Gastrocnemius medialis (tissue), 4 donors: ENCODE results near the gene SH3BGRL2.

ENCODE experiments used
- POLR2A ChIP-seq, 2 donors: fragments of 450-650 bp; IDR thresholded peaks; one replicate each; pipeline ENCODE4 v1.6.1; 2017; ENCODE audit warnings: antibody characterized with exemption in 2 of 2, mild to moderate bottlenecking in 2 of 2, moderate library complexity in 2 of 2
- TF ChIP-seq, protein P1 (sequence below), 5 experiments: fragments of 450-650 bp in 3 of 5; fragments of 200-600 bp in 2 of 5; sonication (generic) in 2 of 5; IDR thresholded peaks in 4 of 5; conservative IDR thresholded peaks in 1 of 5; 1 replicate in 4 of 5; 2 replicates in 1 of 5; pipeline ENCODE4 v1.5.1; 2016 to 2019; ENCODE audit warnings: antibody characterized with exemption in 5 of 5, mild to moderate bottlenecking in 3 of 5, moderate library complexity in 3 of 5

DNA sequence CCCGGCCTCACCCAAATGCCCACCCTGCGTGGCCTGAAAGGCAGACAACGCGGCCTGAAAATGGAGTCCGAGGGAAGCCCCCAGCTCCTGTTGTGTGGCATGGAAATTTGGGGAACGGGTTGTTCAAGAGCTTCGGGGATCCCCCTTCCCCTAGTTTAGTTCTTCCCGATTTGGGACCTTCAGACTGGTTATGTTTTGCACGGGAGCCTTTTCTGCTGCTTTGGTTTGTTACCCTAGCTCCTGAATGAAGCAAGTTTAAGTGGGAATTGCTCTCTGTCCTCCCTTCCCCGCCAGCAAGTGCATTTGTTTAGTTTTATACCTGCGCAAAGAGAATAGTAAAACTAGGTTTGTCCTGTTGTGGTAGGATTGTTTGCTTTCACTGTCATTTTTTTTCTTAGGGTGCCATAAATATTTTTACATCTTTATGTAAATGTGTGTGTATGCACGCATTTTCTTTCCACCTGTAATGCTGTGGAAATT lies 604 bp downstream of the SH3BGRL2 start:
- TF ChIP-seq, protein P1, sequence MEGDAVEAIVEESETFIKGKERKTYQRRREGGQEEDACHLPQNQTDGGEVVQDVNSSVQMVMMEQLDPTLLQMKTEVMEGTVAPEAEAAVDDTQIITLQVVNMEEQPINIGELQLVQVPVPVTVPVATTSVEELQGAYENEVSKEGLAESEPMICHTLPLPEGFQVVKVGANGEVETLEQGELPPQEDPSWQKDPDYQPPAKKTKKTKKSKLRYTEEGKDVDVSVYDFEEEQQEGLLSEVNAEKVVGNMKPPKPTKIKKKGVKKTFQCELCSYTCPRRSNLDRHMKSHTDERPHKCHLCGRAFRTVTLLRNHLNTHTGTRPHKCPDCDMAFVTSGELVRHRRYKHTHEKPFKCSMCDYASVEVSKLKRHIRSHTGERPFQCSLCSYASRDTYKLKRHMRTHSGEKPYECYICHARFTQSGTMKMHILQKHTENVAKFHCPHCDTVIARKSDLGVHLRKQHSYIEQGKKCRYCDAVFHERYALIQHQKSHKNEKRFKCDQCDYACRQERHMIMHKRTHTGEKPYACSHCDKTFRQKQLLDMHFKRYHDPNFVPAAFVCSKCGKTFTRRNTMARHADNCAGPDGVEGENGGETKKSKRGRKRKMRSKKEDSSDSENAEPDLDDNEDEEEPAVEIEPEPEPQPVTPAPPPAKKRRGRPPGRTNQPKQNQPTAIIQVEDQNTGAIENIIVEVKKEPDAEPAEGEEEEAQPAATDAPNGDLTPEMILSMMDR (IDR thresholded peaks at IDR 0.05 in 4 of 5, conservative IDR thresholded peaks at IDR 0.05 in 1 of 5): no peak
- no peak for TF ChIP-seq POLR2A (IDR thresholded peaks at IDR 0.05)
